Left cardiac atrium (tissue), 4 donors: ENCODE measurements around the gene C1orf53. TPM values are rescaled to one million over a fixed set of nuclear protein-coding genes. Genes with fewer than 3 reads are reported as not detected.

ENCODE experiments used
- ATAC-seq, 2 donors: fragments of 200-7000 bp; cut with Tn5 transposase; one replicate each; pipeline ENCODE4 v1.9.1; 2020; ENCODE audit warnings: mild to moderate bottlenecking in 2 of 2, moderate library complexity in 2 of 2
- DNase-seq: peaks from one replicate; pipeline ENCODE4 v3.0.0-alpha.2; 2020
- intact Hi-C, 2 donors: fragments of 100-400 bp; cut with DNase I; formaldehyde crosslinking; loops; one replicate each; pipeline versions ENCODE4 v1.14.1 to v1.15.1; 2022 to 2023
- total RNA-seq, 2 donors: library from RNA; stranded (reverse); fragmentation: NEBNext Ultra II Directional; extraction: Animal tissue kit (Norgen Biotek cat#: 25700); gene quantifications; one replicate each; pipeline ENCODE4 v1.2.1, GENCODE V29; 2021
- donor health status: DM: no; HTN: yes; CAD: no.
- donor health status: DM: no; HTN: yes; CAD: no; lungs with severe emphysema.
- donor health status: DM: yes; HTN: yes; CAD: no.
- donor health status: Dilated cardiomyopathy.

C1orf53 gene
- total RNA-seq, 2 donors from 2014 or later: 5.1 to 6.0 TPM

- ATAC-seq: no peak
- intact Hi-C loops: no loop called here
- DNase-seq: no peak
Measured at GRCh38 chr1:197904126-197904787, 1.8 kb downstream of the C1orf53 start.

GRCh38 chr1:197905699-197906351 lies 3.4 kb downstream of the C1orf53 start:
- ATAC-seq (no peak), DNase-seq (no peak)
- intact Hi-C loops: no loop called here

- DNase-seq (no peak), ATAC-seq (no peak)
- intact Hi-C loops: no loop called here
Measured at GRCh38 chr1:197907846-197908616, 5.6 kb downstream of the C1orf53 start.

- ATAC-seq: no peak
- DNase-seq: no peak
- intact Hi-C loops: no loop called here
Measured at GRCh38 chr1:197908716-197909220, 6.3 kb downstream of the C1orf53 start.

GRCh38 chr1:197909384-197909783 lies 7.0 kb downstream of the C1orf53 start:
- intact Hi-C loops: no loop called here
- ATAC-seq (no peak), DNase-seq (no peak)

- intact Hi-C loops: no loop called here
- ATAC-seq (no peak), DNase-seq (no peak)
Measured at GRCh38 chr1:197910120-197910991, 7.9 kb downstream of the C1orf53 start.

GRCh38 chr1:197911111-197911856 lies 8.9 kb downstream of the C1orf53 start:
- ATAC-seq (peak in 1 of 2 donors; percentile 16), DNase-seq (no peak)
- intact Hi-C loops: no loop called here

- ATAC-seq (peak in 1 of 2 donors; percentile 13), DNase-seq (no peak)
- intact Hi-C loops: no loop called here
Measured at GRCh38 chr1:197911857-197912696, 9.6 kb downstream of the C1orf53 start.

- no peak for DNase-seq
- intact Hi-C loops: no loop called here
- no peak for ATAC-seq
Measured at GRCh38 chr1:197912739-197913494, 10.5 kb downstream of the C1orf53 start.

- ATAC-seq (no peak), DNase-seq (no peak)
- intact Hi-C loops: no loop called here
Measured at GRCh38 chr1:197913495-197914276, 11.3 kb downstream of the C1orf53 start.

GRCh38 chr1:197914510-197914909 lies 12.1 kb downstream of the C1orf53 start:
- DNase-seq: no peak
- ATAC-seq: no peak
- intact Hi-C loops: no loop called here

- DNase-seq: no peak
- intact Hi-C loops: no loop called here
- no peak for ATAC-seq
Measured at GRCh38 chr1:197915260-197915861, 12.9 kb downstream of the C1orf53 start.

GRCh38 chr1:197915862-197916499 lies 13.6 kb downstream of the C1orf53 start:
- DNase-seq (peak; percentile 55), ATAC-seq (peak; percentile 45 to 75)
- intact Hi-C loops: no loop called here

- intact Hi-C loops: no loop called here
- DNase-seq: no peak
Measured at GRCh38 chr1:197916500-197916983, 14.1 kb downstream of the C1orf53 start.

More at GRCh38 chr1:197916500-197916983, 14.1 kb downstream of the C1orf53 start:
- ATAC-seq: no peak
